Bronchial smooth muscle cell (primary cell): ENCODE results near the gene NDUFA1. TPM values are rescaled to one million over a fixed set of nuclear protein-coding genes. Genes with fewer than 3 reads are reported as not detected.

Source experiments
- total RNA-seq: library from RNA; depleted of rRNA; stranded (reverse); fragments of >200 nt; gene quantifications from 2 replicates; pipeline ENCODE4 v1.2.1, GENCODE V29; 2014

NDUFA1 gene
- total RNA-seq, result 140 and 172 TPM in 2 replicates

DNA sequence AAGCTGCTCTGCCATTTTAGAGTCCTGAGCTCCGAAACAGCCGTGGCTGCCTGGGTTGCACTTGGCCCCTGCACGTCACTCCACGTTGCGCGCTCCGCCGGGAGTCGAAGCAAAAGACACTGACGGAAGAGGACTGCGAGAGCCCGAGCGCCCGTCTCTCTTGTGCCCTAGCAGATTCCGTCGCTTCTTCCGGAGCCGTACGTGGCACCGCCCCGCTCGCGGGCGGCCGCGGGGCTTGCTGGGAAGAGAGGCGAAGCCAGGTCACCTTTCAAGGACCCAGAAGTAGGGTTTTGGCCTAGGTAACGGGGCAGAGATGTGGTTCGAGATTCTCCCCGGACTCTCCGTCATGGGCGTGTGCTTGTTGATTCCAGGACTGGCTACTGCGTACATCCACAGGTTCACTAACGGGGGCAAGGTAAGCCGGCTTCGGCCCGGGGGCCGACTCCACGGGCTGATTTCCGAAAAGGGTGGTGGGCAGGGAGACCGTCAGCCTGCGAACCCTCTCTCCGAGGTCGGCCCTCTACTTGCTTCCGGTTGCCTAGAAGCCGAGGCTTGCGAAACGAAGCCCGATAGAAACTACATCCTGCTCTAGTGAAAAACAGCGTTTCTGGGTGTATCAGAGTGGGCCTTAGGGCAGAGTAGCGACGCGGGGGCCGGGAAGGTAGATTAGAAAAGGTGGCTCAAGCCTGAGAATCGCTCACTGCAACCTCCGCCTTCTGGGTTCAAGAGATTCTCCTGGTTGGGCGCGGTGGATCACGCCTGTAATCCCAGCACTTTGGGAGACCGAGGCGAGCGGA, at the start of gene NDUFA1, which contains the start of gene RNF113A:
Gene NDUFA1 (plus strand): TSS at position 234 of the 797 bp plus-strand sequence. CDS start 80 bp downstream, at position 314.
Gene RNF113A (minus strand): TSS at position 135 of the 797 bp plus-strand sequence. CDS start 120 bp downstream, at position 15.

DNA sequence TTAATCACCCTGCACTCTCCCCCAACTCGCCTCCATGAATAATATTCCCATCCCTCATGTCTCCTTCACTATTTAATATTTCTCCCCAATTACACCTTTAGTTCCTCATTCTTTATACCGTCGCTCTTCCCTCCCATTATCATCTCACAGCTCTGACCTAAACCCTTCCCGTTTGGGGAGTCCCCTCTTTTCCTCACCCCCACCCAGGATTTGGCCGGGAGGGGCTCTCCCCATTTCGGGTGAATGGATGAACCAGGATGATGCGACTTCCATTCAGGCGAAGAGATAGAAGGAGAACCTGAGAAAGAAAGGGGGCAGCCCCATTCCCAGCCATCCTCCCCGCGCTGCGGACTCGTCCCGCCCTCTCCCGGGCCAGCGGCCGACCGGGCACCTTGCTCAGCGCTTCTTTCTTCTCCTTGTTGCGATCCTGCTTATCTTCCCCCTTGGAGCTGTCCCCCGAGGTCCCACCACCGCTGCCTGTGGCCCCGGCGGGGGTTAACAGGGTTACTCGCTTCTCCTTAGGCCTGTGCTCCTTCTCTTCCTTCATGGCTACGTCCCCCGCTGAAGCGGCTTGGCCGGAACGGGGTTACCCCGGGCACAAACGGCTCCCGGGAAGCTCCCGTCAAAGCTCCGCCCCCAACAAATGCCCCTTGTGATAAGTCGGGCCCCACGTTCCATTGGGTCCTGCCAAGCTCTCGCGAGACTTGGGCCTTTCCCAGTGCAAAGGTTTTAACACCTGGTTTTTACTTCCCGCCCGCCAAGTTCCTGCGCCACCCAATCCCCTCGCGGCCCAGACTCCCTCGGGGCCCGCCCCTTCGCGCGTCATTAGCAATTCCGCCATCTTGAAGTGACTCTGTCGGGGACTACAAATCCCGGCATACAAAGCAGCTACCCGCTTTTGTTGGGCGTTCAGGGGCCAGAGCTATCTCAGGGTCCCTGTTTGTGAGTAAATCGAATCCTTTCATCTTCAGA, 19.0 kb upstream of the NDUFA1 start, which contains the start of gene UPF3B:
Gene UPF3B (minus strand): TSS at position 582 of the 972 bp plus-strand sequence. CDS start 35 bp downstream, at position 547.

DNA sequence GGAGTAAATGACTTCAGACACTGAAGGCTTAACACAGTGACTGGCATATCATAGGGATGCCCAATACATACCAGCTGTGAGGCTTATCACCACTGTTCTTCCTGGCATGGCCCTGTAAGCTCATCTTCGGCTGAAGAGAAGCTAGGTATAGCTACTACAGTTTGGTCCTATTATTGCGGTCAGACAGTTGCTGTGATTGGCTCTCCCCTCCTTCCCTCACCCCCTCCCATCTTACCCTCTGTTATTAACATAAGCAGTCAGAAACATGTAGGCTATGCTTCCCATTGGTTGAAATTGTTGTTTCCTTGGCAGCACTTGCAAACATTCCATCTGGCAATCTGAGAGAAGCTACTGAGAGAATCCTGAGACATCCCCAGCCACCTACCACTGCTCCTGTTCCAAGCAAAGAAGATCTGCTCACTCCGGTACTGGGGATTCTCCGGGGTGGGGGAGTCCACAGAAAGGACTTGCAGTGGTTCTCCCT, 24.3 kb downstream of the NDUFA1 start, which contains the start of gene AKAP14:
Gene AKAP14 (plus strand): TSS at position 51 of the 484 bp plus-strand sequence. CDS start 7,331 bp downstream, outside the sequence.

Other genes with a start within 250 kb of the NDUFA1 start
- gene SEPTIN6, start 178.7 kb upstream of the NDUFA1 start, total RNA-seq, result 9.3 and 9.5 TPM in 2 replicates
- gene SOWAHD, start 113.2 kb upstream of the NDUFA1 start, total RNA-seq, result under 0.01 and 0.09 TPM in 2 replicates
- 2,148 and 2,721 TPM in 2 replicates for gene RPL39, start 80.2 kb upstream of the NDUFA1 start, total RNA-seq
- gene UPF3B, start 18.9 kb upstream of the NDUFA1 start, total RNA-seq, result 1.7 and 1.9 TPM in 2 replicates
- 18.6 and 21.4 TPM in 2 replicates for gene RNF113A, start 99 bp upstream of the NDUFA1 start, total RNA-seq
- gene AKAP14, start 24.1 kb downstream of the NDUFA1 start, total RNA-seq, result not detected in 2 replicates
- 2.0 and 3.8 TPM in 2 replicates for gene NKAP, start 71.9 kb downstream of the NDUFA1 start, total RNA-seq
- not detected in 2 replicates for gene RHOXF2B, start 205.9 kb downstream of the NDUFA1 start, total RNA-seq
- not detected in 2 replicates for gene RHOXF1, start 244.1 kb downstream of the NDUFA1 start, total RNA-seq